ENCODE data around the gene FAU.
"Not testable (repeated sequence)": the region's sequence is repeated elsewhere in the genome, so short reads cannot be mapped to it uniquely, and the experiment has no call there.

The FAU gene

DNA sequence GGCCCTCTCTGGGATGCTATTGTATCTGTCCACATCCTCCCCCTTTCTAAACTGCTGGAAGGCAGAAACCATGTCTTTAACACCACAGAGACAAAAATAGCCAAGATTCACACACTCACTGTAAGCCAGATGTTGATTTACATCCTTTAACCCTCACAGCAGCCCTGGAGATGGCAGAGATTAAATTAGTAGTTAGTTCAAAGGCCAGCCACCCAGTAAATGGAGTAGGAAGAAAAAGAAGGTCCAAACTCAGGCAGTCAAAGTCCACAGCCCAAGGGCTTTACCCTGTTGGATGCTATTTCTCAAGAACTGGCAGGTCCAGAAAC, 2.3 kb downstream of the FAU start:
- DNase-seq (ENCODE audit: low read depth): no peak

DNA sequence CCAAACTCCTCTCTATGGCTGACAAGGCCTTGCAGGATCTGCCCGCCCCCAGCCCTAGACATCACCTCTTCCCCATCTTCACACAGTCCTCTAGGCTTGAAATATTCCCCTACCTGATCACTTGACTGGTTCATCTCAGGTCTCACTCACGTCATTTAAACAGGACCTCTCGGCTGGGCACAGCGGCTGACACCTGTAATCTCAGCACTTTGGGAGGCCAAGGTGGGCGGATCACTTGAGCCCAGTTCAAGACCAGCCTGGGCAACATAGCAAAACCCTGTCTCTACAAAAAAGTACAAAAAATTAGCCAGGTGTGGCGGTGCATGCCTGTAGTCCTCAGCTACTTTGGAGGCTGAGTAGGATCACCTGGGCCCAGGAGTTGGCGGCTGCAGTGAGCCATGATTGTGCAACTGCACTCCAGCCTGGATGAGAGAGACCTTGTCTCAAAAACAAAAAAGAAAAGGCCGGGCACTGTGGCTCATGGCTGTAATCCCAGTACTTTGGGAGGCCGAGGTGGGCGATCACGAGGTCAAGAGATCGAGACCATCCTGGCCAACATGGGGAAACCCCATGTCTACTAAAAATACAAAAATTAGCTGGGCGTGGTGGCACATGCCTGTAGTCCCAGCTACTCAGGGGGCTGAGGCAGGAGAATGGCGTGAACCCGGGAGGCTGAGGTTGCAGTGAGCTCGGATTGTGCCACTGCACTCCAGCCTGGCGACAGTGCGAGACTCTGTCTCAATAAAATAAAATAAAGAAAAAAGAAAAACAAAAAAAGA, 2.9 kb downstream of the FAU start:
- not testable (repeated sequence) for DNase-seq (ENCODE audit: low read depth)

DNA sequence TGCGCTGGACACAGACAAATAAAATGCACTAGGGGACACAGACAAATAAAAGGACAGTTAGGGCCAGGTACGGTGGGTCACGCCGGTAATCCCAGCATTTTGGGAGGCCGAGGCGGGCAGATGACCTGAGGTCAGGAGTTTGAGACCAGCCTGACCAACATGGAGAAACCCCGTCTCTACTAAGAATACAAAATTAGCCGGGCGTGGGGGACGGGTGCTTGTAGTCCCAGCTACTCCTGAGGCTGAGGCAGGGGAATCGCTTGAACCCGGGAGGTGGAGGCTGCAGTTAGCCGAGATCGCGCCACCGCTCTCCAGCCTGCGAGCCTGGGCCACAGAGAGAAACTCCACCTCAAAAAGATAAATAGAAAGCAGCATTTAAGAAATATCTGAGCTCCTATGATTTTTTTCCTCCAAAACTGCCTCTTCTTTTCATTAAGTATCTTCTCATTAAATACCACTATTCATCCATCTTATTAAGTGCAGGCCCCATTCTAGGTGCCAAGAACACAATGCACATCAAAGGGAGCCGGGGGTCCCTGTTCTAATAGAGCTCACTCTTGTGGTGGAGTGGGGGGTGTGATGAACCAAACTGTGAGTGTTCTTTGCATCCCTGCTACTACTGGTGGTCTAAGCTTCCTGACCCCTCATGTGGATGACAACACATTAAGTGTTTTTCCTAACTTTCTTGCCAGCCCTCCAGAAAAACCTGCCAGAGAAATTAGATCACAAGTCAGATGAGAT, 3.7 kb downstream of the FAU start:
- DNase-seq (ENCODE audit: low read depth): no peak

DNA sequence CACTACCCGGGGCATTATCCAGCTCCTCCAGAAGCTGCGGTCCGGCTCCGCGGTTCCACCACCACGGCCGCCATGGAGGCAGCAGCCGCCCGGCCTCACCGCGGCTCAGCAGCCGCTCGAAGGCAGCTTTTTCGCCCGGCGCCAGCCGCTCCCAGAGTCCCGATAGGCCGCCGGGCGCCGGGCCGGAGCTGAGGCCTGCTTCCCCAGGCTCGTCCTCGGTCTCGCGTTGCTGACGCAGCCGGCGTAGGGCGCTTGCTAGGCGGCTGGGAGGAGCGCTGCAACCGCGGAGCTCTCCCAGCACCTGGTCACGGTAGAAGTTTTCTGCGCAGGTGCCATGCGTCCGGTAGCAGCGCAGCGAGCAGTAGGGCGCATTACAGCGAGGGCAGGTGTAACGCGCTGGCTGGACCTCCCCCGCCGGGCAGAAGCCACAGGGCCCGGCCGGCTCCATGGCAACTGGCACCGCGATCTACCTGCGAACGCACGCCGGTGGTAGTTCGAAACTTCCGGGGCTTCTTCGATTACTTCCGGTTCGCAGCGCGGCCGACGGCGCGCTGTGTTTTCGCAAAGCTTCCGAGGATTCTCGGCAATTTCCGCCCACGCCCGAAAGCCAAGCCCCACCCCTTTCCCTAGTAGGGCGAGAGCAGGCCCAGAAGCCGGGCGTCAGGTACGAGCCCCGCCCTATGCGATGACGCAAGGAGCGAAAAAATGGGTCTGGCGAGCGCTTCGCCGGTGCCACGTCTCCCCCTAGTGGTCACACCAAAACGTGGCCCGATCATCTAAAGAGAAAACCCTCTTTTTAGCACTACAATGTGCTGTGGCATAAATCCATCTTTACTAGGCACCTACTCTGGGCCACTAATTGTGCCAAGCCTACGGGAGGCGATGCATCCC, 4.5 kb downstream of the FAU start, which contains the start of gene ZNHIT2:
ZNHIT2 (minus strand) TSS at position 496 of the 891 bp plus-strand sequence; CDS start at position 448, 48 bp downstream.
- peak; percentile 100 for DNase-seq (ENCODE audit: low read depth)

DNA sequence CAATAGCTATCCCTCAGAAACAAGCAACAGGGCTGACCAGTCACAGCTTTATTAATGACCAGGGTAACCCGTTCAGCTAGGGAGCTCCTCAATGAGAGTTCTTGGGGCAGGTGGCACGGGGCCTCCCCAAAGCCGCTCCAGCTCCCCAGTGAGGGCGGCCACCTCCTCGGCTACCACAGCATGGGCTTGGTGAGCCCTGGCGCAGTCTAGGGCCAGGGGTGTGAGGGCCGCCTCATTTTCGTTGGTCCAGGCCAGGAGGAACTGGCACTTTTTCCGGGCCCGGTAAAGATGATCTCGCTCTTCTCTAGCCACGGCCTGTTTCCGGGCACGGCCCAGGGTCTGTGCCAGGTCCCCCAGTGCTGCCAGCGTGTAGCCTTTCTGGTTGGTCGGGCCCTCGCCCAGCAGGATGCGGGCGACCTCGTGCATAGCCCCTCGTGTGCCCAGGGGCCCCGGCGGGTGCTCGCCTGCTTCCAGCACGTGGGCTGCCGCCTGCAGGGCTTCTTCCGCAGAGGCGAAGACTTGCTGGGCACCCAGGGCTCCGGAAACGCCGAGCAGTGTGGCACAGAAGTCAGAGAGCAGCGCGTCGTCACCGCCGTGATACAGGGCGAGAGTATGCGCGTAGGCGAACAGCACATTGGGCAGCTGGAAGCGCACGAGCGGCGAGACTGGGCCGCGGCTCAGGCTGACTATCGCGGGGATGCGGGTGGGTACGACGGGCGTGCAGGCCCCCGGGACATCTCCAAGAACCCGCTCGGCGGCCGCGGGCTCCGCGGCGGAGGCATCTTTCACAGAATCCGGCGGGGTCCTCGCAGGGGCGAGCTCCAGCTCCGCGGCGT, 5.3 kb downstream of the FAU start:
- peak; percentile 36 for DNase-seq (ENCODE audit: low read depth)

DNA sequence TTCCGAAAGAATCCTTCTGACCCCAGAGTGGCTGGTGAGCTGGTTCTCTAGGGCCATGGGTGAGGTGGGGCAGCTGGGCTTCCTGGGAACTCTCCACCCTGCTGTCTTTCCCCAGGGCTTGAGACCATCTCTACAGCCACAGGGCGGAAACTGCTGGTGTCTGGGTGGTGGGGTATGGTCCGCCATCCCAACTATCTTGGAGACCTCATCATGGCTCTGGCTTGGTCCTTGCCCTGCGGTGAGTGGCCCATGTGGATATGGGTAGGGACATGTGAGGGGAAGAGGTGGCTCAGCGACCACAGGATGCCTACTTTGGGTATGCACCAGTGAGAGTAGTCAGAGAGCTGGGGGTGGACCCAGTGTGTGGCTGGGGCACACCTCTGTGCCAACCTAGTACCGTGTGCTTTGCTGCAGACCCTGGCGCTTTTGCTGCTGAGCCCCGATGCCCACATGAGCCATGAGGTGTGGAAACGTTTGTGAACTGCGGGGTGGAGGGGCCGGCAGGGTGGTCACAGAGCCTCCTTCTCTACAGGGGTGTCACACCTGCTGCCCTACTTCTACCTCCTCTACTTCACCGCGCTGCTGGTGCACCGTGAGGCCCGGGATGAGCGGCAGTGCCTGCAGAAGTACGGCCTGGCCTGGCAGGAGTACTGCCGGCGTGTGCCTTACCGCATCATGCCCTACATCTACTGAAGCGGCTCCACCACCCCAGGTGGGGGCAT, 6.4 kb downstream of the FAU start:
- no peak for DNase-seq (ENCODE audit: low read depth)

DNA sequence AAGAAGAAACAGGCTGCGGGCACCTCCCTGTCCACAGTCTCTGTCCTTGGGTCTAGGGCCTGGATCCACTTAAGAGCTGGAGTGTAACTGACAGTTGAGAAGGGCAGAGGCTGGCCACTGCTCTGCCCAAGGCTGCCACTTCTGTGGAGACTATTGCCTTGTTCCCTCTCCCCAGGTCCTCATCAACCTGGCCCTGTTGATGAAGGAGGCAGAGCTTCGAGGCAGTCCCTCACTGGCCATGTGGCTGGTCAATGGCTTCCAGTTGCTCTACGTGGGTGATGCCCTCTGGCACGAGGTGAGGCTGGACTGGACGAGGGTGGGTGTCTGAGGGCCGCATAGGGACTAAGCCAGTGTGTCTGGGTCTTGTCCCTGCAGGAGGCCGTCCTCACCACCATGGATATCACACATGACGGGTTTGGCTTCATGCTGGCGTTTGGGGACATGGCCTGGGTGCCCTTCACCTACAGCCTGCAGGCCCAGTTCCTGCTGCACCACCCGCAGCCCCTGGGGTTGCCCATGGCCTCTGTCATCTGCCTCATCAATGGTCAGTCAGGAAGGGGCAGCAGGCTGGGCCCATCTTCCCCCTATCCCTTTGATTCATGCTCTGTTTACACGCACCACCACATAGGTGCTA, 7.3 kb downstream of the FAU start:
- no peak for DNase-seq (ENCODE audit: low read depth)

DNA sequence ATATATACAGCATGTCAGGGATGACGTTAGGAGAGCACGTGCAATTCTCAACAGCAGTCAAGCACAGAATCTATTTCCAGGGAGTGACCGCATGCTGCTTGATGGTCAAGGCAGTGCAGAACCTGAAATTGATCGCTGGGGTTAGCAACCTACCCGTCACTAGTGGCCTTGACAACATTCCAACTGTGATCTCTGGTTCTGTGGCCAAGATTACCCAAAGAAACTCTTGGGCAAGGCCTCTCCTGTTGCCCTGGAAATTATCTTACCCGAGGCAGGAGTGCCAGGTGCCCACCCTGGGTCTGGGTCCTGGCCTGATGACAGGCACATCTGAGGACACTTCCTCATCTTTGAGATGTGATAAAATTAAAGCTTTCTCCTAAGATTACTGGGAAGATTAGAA, 8.1 kb downstream of the FAU start:
- no peak for DNase-seq (ENCODE audit: low read depth)

DNA sequence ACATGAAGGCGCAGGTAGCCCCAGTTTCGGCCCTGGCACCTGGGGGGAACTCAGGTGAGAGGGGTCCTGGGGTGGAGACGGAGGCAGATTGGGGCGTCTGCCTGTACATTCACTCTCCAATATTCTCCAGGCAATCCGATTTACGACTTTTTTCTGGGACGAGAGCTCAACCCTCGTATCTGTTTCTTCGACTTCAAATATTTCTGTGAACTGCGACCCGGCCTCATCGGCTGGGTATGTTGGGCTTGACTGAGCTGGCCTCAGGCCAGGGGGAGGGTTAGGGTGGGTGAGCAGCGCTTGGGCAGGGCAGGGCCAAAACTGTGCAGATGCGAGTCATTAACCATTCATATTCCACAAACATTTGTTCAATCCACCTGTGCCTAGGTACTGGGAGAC, 8.6 kb downstream of the FAU start:
- no peak for DNase-seq (ENCODE audit: low read depth)

DNA sequence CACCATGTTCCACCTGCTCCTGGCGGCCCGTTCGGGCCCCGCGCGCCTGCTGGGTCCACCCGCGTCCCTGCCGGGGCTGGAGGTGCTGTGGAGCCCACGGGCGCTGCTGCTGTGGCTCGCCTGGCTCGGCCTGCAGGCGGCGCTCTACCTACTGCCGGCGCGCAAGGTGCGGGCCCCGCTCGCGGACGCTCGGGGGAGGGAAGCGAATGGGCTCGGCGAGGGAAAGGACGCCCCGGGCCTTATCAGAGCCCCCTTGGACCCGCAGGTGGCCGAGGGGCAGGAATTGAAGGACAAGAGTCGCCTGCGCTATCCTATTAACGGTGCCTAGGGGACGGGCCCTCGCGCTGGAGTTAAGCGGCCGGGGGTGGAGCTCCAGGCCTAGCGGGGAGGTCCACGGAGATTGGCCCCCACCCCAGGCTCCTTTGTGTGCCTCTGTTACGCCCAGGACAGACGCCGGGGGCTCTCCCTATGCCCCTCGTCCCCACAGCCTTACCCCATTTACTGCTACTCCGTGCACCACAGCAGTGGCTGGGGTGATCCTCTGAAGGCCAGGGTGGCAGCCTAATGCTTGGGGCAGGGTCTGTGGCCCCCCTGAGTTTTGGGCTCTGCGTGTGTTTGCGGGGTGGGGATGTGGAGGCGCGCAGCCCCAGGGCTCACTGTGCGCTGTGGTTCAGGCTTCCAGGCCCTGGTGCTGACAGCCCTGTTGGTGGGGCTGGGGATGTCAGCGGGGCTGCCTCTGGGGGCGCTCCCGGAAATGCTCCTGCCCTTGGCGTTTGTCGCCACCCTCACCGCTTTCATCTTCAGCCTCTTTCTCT, 9.2 kb downstream of the FAU start:
- DNase-seq (ENCODE audit: low read depth): peak; percentile 39

DNA sequence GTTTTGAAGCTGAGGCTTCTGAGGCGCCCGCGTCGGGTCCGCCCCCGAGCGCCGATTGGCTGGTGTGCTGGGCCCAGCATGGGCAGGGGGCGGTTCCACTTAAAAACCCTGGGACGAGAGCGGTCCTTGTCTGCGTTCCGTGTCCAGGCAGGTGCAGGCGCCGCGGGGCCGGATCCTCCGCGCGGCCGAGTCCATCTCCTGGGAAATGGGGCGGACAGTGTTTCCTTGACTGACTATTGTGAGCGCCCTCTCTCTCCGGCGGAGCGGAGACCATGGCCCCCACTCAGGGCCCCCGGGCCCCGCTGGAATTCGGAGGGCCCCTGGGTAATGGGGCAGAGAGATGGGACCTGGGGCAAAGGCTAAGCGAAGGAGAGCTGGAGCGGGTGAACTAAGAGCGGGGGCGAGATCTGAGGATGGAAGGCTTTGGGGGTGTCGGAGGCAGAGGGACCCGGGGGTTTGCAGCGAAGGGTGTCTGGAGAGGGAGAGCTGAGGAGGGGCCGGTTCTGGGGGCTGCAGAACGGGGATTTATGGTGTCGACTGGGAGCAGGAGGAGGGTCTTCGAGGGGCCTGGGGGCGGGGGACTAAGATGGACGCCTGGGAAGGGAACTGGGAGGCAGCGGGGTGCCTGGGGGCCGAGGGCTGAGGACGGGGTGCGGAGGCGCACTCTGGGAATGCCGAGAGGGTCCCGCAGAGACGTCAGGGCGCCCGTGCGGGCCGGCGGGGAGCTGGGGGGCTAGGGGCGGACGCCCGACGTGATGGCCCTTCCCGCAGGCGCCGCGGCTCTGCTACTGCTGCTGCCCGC, 10.0 kb downstream of the FAU start, which contains the start of gene TM7SF2:
TM7SF2 (plus strand) TSS at position 129 of the 802 bp plus-strand sequence; CDS start at position 273, 144 bp downstream.
- peak; percentile 86 for DNase-seq (ENCODE audit: low read depth)

DNA sequence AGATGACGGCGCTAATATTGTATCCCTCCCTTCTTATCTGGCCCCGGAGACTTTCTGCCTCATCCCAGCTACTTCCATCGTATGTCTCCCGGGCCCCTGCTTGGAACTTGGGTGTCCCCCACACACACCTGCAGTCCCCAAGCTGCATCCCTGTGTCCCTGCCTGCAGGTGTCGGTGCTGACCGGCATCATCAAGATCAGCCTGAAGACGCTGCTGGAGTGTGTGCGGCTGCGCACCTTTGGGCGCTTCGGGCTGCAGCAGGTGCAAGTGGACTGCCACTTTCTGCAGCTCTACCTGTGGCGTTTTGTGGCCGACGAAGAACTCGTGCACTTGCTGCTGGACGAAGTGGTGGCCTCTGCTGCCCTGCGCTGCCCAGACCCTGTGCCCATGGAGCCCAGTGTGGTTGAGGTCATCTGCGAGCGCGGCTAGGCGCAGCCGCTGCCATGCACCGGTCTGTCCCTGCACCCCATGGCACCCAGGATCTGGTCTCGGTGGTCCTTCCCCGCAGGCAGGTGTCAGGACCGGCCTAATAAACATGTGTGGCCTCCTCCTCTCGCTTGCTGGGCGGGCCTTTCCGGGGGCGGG, 10.7 kb downstream of the FAU start:
- no peak for DNase-seq (ENCODE audit: low read depth)

DNA sequence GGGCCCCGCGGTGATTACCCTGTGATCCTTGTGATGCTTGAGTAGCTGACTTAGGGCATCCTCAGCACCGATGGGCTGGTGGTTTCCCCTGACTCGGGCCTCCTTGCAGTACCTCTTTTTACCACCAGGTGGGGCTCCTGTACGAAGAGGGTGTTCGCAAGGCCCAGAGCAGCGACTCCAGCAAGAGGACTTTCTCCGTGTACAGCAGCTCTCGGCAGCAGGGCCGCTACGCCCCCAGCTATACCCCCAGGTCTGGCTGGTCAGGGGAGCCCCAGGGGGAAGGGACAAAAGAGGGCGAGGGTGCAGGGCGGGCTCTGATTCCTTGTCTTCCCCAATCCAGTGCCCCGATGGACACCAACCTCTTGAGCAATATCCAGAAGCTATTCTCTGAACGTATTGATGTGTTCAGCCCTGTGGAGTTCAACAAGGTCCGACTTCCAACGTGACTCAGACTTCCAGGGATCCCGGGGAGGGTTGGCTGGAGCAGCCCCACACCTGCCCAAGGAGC, 11.5 kb downstream of the FAU start:
- DNase-seq (ENCODE audit: low read depth): peak; percentile 97

DNA sequence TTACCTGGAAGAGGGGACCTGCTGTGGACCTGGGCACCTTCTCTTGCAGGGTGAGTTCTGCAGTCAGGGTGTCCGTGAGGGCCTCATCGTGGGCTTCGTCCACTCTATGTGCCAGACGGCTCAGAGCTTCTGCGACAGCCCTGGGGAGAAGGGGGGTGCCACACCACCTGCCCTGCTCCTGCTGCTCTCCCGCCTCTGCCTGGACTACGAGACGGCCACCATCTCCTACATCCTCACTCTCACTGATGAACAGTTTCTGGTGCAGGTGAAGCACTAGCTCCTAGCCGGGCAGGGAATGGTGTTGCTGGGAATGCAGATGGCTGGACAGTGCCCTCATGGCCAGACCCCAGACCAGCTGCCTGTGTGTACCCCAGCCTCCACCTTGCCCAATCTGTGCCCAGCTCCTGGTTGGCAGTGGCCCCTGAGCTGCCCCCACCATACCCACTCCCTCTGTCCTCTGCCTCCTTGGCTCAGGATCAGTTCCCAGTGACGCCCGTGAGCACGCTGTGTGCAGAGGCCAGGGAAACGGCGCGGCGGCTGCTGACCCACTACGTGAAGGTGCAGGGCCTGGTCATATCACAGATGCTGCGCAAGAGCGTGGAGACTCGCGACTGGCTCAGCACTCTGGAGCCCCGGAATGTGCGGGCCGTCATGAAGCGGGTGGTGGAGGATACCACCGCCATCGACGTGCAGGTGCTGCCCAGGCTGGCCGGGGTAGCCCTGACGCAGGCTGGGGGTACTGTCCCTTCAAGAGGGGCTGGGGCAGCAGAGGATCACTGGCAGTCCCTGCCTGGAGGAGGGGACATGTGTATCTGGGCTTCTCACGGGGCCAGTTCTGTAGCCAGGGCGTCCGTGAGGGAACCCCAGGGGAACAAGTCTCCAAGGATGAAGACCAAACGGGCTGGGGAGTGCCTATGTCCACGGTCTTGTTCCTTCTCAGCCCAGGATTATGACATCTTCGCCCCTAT, 12.4 kb downstream of the FAU start:
- no peak for DNase-seq (ENCODE audit: low read depth)

DNA sequence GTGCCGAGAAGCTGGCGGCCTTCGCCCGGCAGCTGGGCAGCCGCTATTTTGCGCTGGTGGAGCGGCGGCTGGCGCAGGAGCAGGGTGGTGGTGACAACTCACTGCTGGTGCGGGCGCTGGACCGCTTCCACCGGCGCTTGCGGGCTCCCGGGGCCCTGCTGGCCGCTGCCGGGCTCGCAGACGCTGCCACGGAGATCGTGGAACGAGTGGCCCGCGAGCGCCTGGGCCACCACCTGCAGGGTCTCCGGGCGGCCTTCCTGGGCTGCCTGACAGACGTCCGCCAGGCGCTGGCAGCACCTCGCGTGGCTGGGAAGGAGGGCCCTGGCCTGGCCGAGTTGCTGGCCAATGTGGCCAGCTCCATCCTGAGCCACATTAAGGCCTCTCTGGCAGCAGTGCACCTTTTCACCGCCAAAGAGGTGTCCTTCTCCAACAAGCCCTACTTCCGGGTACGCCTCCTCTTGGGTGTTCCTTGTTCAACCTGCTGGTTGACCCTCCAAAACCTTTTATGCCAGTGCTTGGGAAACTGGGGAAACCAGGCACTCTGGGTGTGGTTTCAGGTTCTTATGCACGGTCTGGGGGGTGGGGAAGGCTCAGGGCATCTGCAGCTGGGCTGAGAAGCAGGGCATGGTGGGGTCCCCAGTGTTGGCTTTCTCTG, 13.3 kb downstream of the FAU start:
- DNase-seq (ENCODE audit: low read depth): no peak

DNA sequence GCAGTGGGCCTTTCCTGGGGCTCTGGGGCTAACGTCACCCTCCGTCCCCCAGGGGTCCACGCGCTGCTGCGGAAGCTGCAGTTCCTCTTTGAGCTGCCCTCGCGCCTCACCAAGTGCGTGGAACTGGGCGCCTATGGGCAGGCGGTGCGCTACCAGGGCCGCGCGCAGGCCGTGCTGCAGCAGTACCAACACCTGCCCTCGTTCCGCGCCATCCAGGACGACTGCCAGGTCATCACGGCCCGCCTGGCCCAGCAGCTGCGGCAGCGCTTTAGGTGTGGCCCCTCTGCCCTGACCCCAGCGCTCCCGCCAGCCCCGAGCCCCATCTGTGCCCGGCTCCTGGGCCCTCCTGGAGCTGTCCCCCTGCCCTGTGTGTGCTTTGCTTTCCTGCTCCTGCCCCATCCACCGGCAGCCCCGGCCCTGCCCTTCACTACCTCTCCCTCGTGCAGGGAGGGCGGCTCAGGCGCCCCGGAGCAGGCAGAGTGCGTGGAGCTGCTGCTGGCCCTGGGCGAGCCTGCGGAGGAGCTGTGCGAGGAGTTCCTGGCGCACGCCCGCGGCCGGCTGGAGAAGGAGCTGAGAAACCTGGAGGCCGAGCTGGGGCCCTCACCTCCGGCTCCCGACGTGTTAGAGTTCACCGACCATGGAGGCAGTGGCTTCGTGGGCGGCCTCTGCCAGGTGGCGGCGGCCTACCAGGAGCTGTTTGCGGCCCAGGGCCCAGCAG, 14.0 kb downstream of the FAU start:
- DNase-seq (ENCODE audit: low read depth): no peak

Data from stimulated activated CD8-positive, alpha-beta memory T cell treated with anti-CD3 and anti-CD28 coated beads, Interleukin-7, amount 100 ng/mL, for 24 hours (primary cell).